ENCODE measurements around the gene RNGTT. TPM values are rescaled to one million over a fixed set of nuclear protein-coding genes. Genes with fewer than 3 reads are reported as not detected.
"Not testable (repeated sequence)": the region's sequence is repeated elsewhere in the genome, so short reads cannot be mapped to it uniquely, and the experiment has no call there.

Gene RNGTT
- total and polyA plus RNA-seq, 12 donors: 2.6 to 29.6 (median 14.2) TPM

- H3K27ac ChIP-seq: no peak overlapping the region
- no peak for DNase-seq
- no peaks in the 10 kb centered on the region for H3K9me3 ChIP-seq (replicated peaks in 1 of 3)
- 97 to 98% (median 97%) methylated on average over 7 of the region's 7 CpGs for WGBS, 4 donors
- H3K36me3 ChIP-seq (replicated peaks in 1 of 2): no peaks in the 10 kb centered on the region
- no peaks in the 10 kb centered on the region for H3K27me3 ChIP-seq
- intact Hi-C loops (cut with DNase I): no loop called here
- TF ChIP-seq POLR2A (IDR thresholded peaks at IDR 0.05): no peak
- TF ChIP-seq CTCF (IDR thresholded peaks at IDR 0.05): no peak
- no peak overlapping the region for H3K4me3 ChIP-seq
- no peaks in the 10 kb centered on the region for H3K4me1 ChIP-seq (replicated peaks in 1 of 2)
These were observed 222.3 kb downstream of the RNGTT start for GRCh38 chr6:88741071-88741470.

- no peaks in the 10 kb centered on the region for H3K36me3 ChIP-seq (replicated peaks in 1 of 2)
- no peaks in the 10 kb centered on the region for H3K4me1 ChIP-seq (replicated peaks in 1 of 2)
- no peaks in the 10 kb centered on the region for H3K27me3 ChIP-seq
- H3K4me3 ChIP-seq: no peak overlapping the region
- H3K27ac ChIP-seq: no peak overlapping the region
- intact Hi-C loops (cut with DNase I): no loop called here
- no peak for DNase-seq
- H3K9me3 ChIP-seq (replicated peaks in 1 of 3): no peaks in the 10 kb centered on the region
- TF ChIP-seq CTCF (IDR thresholded peaks at IDR 0.05) (no peak), POLR2A (IDR thresholded peaks at IDR 0.05) (no peak)
- WGBS, 4 donors: 95 to 97% (median 97%) methylated on average over 4 of the region's 4 CpGs
These were observed 228.9 kb downstream of the RNGTT start for GRCh38 chr6:88734544-88734943.

- Histone ChIP-seq H3K9me3 (replicated peaks in 1 of 3) (no peaks in the 10 kb centered on the region), H3K4me3 (no peak overlapping the region), H3K36me3 (replicated peaks in 1 of 2) (no peaks in the 10 kb centered on the region), H3K27me3 (no peaks in the 10 kb centered on the region), H3K4me1 (replicated peaks in 1 of 2) (no peaks in the 10 kb centered on the region), H3K27ac (no peak overlapping the region)
- intact Hi-C loops (cut with DNase I): no loop called here
- TF ChIP-seq POLR2A (IDR thresholded peaks at IDR 0.05) (no peak), CTCF (IDR thresholded peaks at IDR 0.05) (no peak)
- DNase-seq: no peak
- WGBS, 4 donors: 95 to 100% (median 96%) methylated on average over 4 of the region's 4 CpGs
These were observed 232.8 kb downstream of the RNGTT start for GRCh38 chr6:88730611-88731011.

- Histone ChIP-seq H3K4me3 (no peak overlapping the region), H3K27me3 (no peaks in the 10 kb centered on the region), H3K36me3 (replicated peaks in 1 of 2) (no peaks in the 10 kb centered on the region), H3K9me3 (replicated peaks in 1 of 3) (no peaks in the 10 kb centered on the region), H3K27ac (no peak overlapping the region), H3K4me1 (replicated peaks in 1 of 2) (no peaks in the 10 kb centered on the region)
- WGBS, 4 donors: 74 to 91% (median 86%) methylated on average over 7 to 10 of the region's 10 CpGs
- TF ChIP-seq CTCF (IDR thresholded peaks at IDR 0.05) (no peak), POLR2A (IDR thresholded peaks at IDR 0.05) (no peak)
- DNase-seq: no peak
- intact Hi-C loops (cut with DNase I): no loop called here
These were observed 234.7 kb downstream of the RNGTT start for GRCh38 chr6:88728756-88729155.

GRCh38 chr6:88726409-88726808, 237.0 kb downstream of the RNGTT start:
- H3K27ac ChIP-seq; H3K27me3 ChIP-seq; H3K4me1 ChIP-seq (replicated peaks in 1 of 2); DNase-seq; H3K36me3 ChIP-seq (replicated peaks in 1 of 2); intact Hi-C loops (cut with DNase I); H3K4me3 ChIP-seq; H3K9me3 ChIP-seq (replicated peaks in 1 of 3): not testable (repeated sequence)
- 97 to 100% (median 99%) methylated on average over 1 of the region's 1 CpG for WGBS, 4 donors
